ENCODE measurements around the gene ULK1. TPM values are rescaled to one million over a fixed set of nuclear protein-coding genes. Genes with fewer than 3 reads are reported as not detected.
"Not testable (repeated sequence)": the region's sequence is repeated elsewhere in the genome, so short reads cannot be mapped to it uniquely, and the experiment has no call there.

Gene ULK1
- total RNA-seq, 2 donors from 2014 or later, result 21.8 to 24.3 TPM

- no peak for DNase-seq (ENCODE audit: low spot score)
- no peak overlapping the region for H3K4me3 Mint-ChIP-seq
- no peak for ATAC-seq
- no peak overlapping the region for H3K27ac Mint-ChIP-seq
- H3K36me3 Mint-ChIP-seq, result no peaks in the 10 kb centered on the region
- H3K4me1 Mint-ChIP-seq (ENCODE audit: low read depth in 2 of 2), result no peaks in the 10 kb centered on the region
- H3K9me3 Mint-ChIP-seq, result no peaks in the 10 kb centered on the region
- no peaks in the 10 kb centered on the region for H3K27me3 Mint-ChIP-seq
Measured at GRCh38 chr12:131867471-131867870, 27.0 kb upstream of the ULK1 start.

DNA sequence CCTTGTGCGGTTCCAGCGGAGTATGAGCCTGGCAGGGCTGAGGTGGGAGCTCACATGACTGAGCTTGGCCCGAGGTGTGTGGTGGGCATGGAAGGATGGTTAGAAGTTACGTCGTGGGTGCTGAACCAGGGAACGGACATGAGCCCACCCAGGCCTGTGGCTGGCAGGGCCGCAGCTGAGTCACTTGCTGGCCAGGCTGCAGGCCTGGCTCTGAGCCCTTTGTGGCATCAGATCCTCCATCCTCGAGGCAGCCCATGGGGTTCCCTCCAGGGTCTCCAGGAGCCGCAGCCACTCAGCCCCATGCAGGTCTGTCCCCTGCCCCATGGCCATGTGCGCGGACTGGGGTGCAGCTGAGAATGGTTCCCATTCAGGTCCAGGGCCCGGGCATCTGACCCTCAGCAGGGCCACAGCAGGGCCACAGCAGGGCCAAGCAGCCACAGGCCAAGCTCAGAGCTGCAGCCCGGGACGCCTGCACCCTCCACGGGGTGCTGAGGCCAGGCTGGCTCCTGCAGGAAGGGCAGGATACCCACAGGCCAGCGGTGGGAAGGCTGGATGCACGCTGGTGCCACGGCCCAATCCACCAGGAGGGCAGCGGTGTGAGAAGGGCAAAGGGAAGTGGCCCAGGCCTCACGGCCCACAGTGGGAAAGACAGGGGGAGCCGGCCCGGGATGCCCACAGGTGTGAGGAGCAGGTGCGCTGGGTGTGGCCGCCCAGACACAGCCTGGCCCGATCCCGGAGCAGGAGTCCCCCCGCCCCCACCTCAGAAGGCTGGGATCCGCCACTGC, 26.3 kb upstream of the ULK1 start:
- Mint-ChIP-seq H3K36me3 (no peaks in the 10 kb centered on the region), H3K27me3 (no peaks in the 10 kb centered on the region), H3K27ac (no peak overlapping the region), H3K9me3 (no peaks in the 10 kb centered on the region), H3K4me3 (no peak overlapping the region), H3K4me1 (ENCODE audit: low read depth in 2 of 2) (no peaks in the 10 kb centered on the region)
- DNase-seq (ENCODE audit: low spot score), result no peak
- peak; percentile 31 to 46 for ATAC-seq

- no peak overlapping the region for H3K27ac Mint-ChIP-seq
- ATAC-seq, result no peak
Measured at GRCh38 chr12:131869871-131870418, 24.5 kb upstream of the ULK1 start.

DNA sequence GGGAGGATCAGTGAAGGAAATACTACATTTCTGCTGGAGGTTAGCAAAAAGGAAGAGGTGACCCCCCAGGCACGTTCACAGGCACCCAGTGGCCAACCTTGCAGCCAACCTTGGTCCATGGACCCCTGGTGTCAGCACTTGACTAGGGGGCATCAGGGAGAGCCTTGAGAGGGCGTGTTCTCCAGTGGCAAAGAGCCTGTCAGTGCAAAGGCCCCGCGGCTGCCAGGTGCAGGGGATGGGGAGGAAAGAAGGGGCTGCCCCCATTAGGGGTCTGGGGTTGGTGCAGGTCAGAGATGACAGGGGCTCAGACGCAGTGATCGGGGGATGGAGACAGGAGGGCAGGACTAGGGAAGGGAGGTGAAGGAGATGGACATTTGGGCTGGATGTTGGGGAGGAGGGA, 22.7 kb upstream of the ULK1 start:
- Mint-ChIP-seq H3K9me3 (no peaks in the 10 kb centered on the region), H3K36me3 (no peaks in the 10 kb centered on the region), H3K27me3 (no peaks in the 10 kb centered on the region), H3K27ac (no peak overlapping the region), H3K4me3 (no peak overlapping the region), H3K4me1 (ENCODE audit: low read depth in 2 of 2) (no peaks in the 10 kb centered on the region)
- ATAC-seq (peak in 1 of 2 donors; percentile 20), DNase-seq (ENCODE audit: low spot score) (no peak)

More at GRCh38 chr12:131869871-131870418, 24.5 kb upstream of the ULK1 start:
- H3K36me3 Mint-ChIP-seq, result no peaks in the 10 kb centered on the region
- H3K9me3 Mint-ChIP-seq, result no peaks in the 10 kb centered on the region
- no peak for DNase-seq (ENCODE audit: low spot score)
- no peaks in the 10 kb centered on the region for H3K27me3 Mint-ChIP-seq
- no peaks in the 10 kb centered on the region for H3K4me1 Mint-ChIP-seq (ENCODE audit: low read depth in 2 of 2)
- H3K4me3 Mint-ChIP-seq, result no peak overlapping the region

- Mint-ChIP-seq H3K4me3 (no peak overlapping the region), H3K27me3 (no peaks in the 10 kb centered on the region), H3K4me1 (ENCODE audit: low read depth in 2 of 2) (no peaks in the 10 kb centered on the region), H3K9me3 (no peaks in the 10 kb centered on the region), H3K27ac (no peak overlapping the region), H3K36me3 (no peaks in the 10 kb centered on the region)
- ATAC-seq (peak; percentile 24 to 38), DNase-seq (ENCODE audit: low spot score) (no peak)
Measured at GRCh38 chr12:131872154-131873051, 22.0 kb upstream of the ULK1 start.

- no peak overlapping the region for H3K27ac Mint-ChIP-seq
- H3K4me1 Mint-ChIP-seq (ENCODE audit: low read depth in 2 of 2), result no peaks in the 10 kb centered on the region
- no peaks in the 10 kb centered on the region for H3K9me3 Mint-ChIP-seq
- no peak overlapping the region for H3K4me3 Mint-ChIP-seq
- ATAC-seq, result no peak
- peaks cover 0 to 4% of the 10 kb centered on the region in 2 donors for H3K27me3 Mint-ChIP-seq
- no peak for DNase-seq (ENCODE audit: low spot score)
- no peaks in the 10 kb centered on the region for H3K36me3 Mint-ChIP-seq
Measured at GRCh38 chr12:131873293-131873692, 21.1 kb upstream of the ULK1 start.

GRCh38 chr12:131874972-131875371, 19.4 kb upstream of the ULK1 start:
- H3K27ac Mint-ChIP-seq; H3K4me3 Mint-ChIP-seq; DNase-seq (ENCODE audit: low spot score); H3K4me1 Mint-ChIP-seq (ENCODE audit: low read depth in 2 of 2); ATAC-seq; H3K27me3 Mint-ChIP-seq; H3K36me3 Mint-ChIP-seq; H3K9me3 Mint-ChIP-seq: not testable (repeated sequence)

DNA sequence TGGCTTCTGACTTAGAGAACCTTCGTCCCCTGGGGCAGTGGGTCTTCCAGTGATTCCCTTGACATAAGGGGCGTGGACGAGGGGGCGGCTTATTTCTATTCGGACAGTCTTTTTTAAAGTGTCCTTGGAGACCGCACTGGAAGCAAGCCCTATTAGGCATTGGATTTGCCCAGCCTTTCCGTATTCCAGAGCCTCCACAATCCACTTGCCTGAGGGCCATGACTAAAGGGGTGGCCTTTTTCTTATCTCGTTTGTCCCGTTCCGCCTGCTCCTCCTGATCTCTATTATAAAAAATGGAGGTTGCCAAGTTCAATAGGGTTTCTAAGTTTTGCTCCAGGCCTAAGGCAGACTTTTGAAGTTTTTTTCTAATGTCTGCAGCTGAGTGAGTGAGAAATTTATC, 17.2 kb upstream of the ULK1 start:
- not testable (repeated sequence) for ATAC-seq; H3K27me3 Mint-ChIP-seq; H3K36me3 Mint-ChIP-seq; DNase-seq (ENCODE audit: low spot score); H3K9me3 Mint-ChIP-seq; H3K27ac Mint-ChIP-seq; H3K4me3 Mint-ChIP-seq; H3K4me1 Mint-ChIP-seq (ENCODE audit: low read depth in 2 of 2)

DNA sequence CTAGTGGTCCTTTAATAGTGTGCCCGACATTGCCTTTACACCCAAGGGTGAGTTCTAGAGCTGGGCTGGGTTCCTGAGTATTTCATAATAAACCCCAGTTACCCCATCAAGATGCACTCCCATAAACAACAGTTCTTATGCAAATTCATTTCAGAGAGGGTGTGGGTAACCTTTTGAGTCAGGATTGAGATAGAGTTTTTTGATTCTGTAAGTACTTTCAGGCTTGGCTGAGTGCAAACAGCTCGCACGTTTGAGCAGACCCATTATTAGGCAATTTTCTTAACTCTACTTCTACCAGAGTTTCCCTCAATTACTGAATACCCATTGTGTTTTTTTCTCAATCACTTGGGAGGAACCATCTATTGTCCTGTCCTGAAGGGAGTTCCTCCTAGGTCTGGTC, 16.0 kb upstream of the ULK1 start:
- not testable (repeated sequence) for DNase-seq (ENCODE audit: low spot score); H3K4me1 Mint-ChIP-seq (ENCODE audit: low read depth in 2 of 2)

DNA sequence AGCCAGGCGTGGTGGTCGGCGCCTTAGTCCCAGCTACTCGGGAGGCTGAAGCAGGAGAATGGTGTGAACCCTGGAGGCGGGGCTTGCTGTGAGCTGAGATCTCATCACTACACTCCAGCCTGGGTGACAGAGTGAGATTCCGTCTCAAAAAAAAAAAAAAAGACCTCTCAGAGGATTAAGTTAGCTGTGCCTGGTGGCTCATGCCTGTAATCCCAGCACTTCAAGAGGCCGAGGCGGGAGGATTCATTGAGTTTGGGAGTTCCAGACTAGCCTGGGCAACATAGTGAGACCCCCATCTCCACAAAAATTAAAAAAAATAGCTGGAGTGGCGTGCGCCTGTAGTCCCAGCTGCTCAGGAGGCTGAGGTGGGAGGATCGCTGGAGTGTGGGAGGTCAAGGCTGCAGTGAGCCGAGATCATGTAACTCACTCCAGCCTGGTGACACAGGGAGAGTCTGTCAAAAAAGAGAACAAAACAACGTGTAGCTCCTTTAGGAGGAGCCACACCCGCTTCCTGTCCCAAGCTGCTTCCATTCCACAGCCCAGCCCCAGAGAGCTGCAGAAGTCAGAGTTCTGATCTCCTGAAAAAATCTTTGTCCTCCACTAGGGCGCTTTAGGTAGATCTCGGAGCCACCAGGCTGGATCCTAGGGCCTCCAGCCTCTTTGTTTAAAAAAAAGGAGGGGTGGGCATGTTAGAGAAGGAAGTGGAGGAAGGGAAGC, 11.5 kb upstream of the ULK1 start:
- Mint-ChIP-seq H3K4me3 (no peak overlapping the region), H3K4me1 (ENCODE audit: low read depth in 2 of 2) (no peaks in the 10 kb centered on the region), H3K27ac (no peak overlapping the region), H3K9me3 (no peaks in the 10 kb centered on the region), H3K36me3 (peaks cover 7% of the 10 kb centered on the region), H3K27me3 (peaks cover 0 to 6% of the 10 kb centered on the region in 2 donors)
- no peak for DNase-seq (ENCODE audit: low spot score)
- ATAC-seq, result no peak

More for the DNA sequence above, 16.0 kb upstream of the ULK1 start:
- H3K27me3 Mint-ChIP-seq, H3K4me3 Mint-ChIP-seq, H3K27ac Mint-ChIP-seq, ATAC-seq, H3K9me3 Mint-ChIP-seq, H3K36me3 Mint-ChIP-seq: not testable (repeated sequence)

DNA sequence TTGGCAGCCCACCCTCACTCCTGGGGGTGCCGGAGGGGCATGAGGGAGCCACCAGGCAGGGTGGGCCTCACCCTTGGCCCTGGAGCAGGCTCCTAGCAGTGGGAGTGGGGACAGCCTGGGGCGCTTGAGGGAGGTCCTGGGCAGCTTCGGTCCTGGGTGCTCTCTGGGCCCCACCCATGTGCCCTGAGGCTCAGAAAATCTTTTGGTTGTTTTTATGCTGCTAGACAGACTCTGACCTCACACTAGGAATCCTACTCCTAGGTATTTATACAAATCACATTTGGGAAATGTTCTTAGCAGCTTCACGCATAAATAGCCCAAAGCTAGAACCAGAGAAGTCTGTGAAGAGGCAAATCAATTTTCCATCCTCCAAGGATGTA, 10.9 kb upstream of the ULK1 start:
- Mint-ChIP-seq H3K9me3 (no peaks in the 10 kb centered on the region), H3K4me1 (ENCODE audit: low read depth in 2 of 2) (no peaks in the 10 kb centered on the region)

GRCh38 chr12:131885076-131885475, 9.3 kb upstream of the ULK1 start:
- H3K27me3 Mint-ChIP-seq; ATAC-seq; H3K36me3 Mint-ChIP-seq; H3K4me1 Mint-ChIP-seq (ENCODE audit: low read depth in 2 of 2); DNase-seq (ENCODE audit: low spot score); H3K27ac Mint-ChIP-seq; H3K4me3 Mint-ChIP-seq; H3K9me3 Mint-ChIP-seq: not testable (repeated sequence)

More for the DNA sequence above, 10.9 kb upstream of the ULK1 start:
- DNase-seq (ENCODE audit: low spot score) (no peak), ATAC-seq (peak in 1 of 2 donors; percentile 48)
- Mint-ChIP-seq H3K27me3 (peaks cover 0 to 5% of the 10 kb centered on the region in 2 donors), H3K4me3 (no peak overlapping the region), H3K27ac (no peak overlapping the region), H3K36me3 (peaks cover 7% of the 10 kb centered on the region)

- H3K4me3 Mint-ChIP-seq, result no peak overlapping the region
- H3K36me3 Mint-ChIP-seq, result peaks cover 7% of the 10 kb centered on the region
- H3K27me3 Mint-ChIP-seq, result peaks cover 0 to 7% of the 10 kb centered on the region in 2 donors
- ATAC-seq (no peak), DNase-seq (ENCODE audit: low spot score) (no peak)
- H3K27ac Mint-ChIP-seq, result no peak overlapping the region
- no peaks in the 10 kb centered on the region for H3K9me3 Mint-ChIP-seq
- H3K4me1 Mint-ChIP-seq (ENCODE audit: low read depth in 2 of 2), result no peaks in the 10 kb centered on the region
Measured at GRCh38 chr12:131885543-131886057, 8.8 kb upstream of the ULK1 start.
